Esophagus squamous epithelium (tissue), 4 donors: ENCODE measurements around the gene GALNT2.

Experiments used
- POLR2A ChIP-seq, 4 donors: fragments of 450-650 bp; IDR thresholded peaks; one replicate each; pipeline ENCODE4 v1.6.1; 2017; ENCODE audit warnings: antibody characterized with exemption in 4 of 4, mild to moderate bottlenecking in 4 of 4, moderate library complexity in 3 of 4
- TF ChIP-seq, protein P1 (sequence below), 6 experiments: fragments of 450-650 bp in 4 of 6; fragments of 200-600 bp in 2 of 6; sonication (generic) in 2 of 6; IDR thresholded peaks; one replicate each; pipeline ENCODE4 v1.5.1; 2016 to 2019; ENCODE audit warnings: antibody characterized with exemption in 6 of 6, mild to moderate bottlenecking in 4 of 6, moderate library complexity in 4 of 6

- TF ChIP-seq, protein P1, sequence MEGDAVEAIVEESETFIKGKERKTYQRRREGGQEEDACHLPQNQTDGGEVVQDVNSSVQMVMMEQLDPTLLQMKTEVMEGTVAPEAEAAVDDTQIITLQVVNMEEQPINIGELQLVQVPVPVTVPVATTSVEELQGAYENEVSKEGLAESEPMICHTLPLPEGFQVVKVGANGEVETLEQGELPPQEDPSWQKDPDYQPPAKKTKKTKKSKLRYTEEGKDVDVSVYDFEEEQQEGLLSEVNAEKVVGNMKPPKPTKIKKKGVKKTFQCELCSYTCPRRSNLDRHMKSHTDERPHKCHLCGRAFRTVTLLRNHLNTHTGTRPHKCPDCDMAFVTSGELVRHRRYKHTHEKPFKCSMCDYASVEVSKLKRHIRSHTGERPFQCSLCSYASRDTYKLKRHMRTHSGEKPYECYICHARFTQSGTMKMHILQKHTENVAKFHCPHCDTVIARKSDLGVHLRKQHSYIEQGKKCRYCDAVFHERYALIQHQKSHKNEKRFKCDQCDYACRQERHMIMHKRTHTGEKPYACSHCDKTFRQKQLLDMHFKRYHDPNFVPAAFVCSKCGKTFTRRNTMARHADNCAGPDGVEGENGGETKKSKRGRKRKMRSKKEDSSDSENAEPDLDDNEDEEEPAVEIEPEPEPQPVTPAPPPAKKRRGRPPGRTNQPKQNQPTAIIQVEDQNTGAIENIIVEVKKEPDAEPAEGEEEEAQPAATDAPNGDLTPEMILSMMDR (IDR thresholded peaks at IDR 0.05) = no peak
- TF ChIP-seq POLR2A (IDR thresholded peaks at IDR 0.05) = no peak
Observed at GRCh38 chr1:230040440-230040839, 26.6 kb upstream of the GALNT2 start.
